Measurements from ENCODE around the gene ACSS3. TPM values are rescaled to one million over a fixed set of nuclear protein-coding genes. Genes with fewer than 3 reads are reported as not detected.

ACSS3 gene
- total and polyA plus RNA-seq, 2 donors (not counting 1 experiment from before 2014, with no cell fraction given): not detected

GRCh38 chr12:81211306-81211705 is 133.4 kb downstream of the ACSS3 start:
- no peaks in the 10 kb centered on the region for H4K20me1 ChIP-seq (ENCODE audit: control insufficient read depth, insufficient read depth, low read length, poor library complexity, severe bottlenecking)
- DNase-seq (no peak), ATAC-seq (ENCODE audit: low read depth) (no peak)
- Mint-ChIP-seq H3K4me1 (no peaks in the 10 kb centered on the region), H3K27ac (no peak overlapping the region), H3K9me3 (ENCODE audit: insufficient read depth) (no peaks in the 10 kb centered on the region), H3K27me3 (no peaks in the 10 kb centered on the region), H3K4me3 (no peak overlapping the region)
- no peak for TF ChIP-seq CTCF (IDR thresholded peaks at IDR 0.05)
- no peak for TF ChIP-seq EZH2 (IDR thresholded peaks at IDR 0.05; ENCODE audit: borderline replicate concordance, insufficient read depth, low read depth, low read length, poor library complexity, severe bottlenecking)
- no peak overlapping the region for H2AFZ ChIP-seq (ENCODE audit: insufficient read depth, low read depth, low read length, poor library complexity, severe bottlenecking)
- no CpG with 5 or more reads among the region's 1 CpG for WGBS (ENCODE audit: insufficient coverage)
- H3K27ac ChIP-seq (ENCODE audit: low read length in 2 of 2): no peak overlapping the region
- H3K27me3 ChIP-seq (replicated peaks in 1 of 4; ENCODE audit: control extremely low read depth in 1 of 4, control insufficient read depth in 3 of 4, insufficient read depth in 4 of 4, low read length in 3 of 4): no peaks in the 10 kb centered on the region
- ChIA-PET POLR2A (no interaction called here), CTCF (no interaction called here)
- intact Hi-C loops (cut with micrococcal nuclease): no loop called here
- H3K4me1 ChIP-seq (ENCODE audit: control insufficient read depth in 2 of 2, insufficient read depth in 2 of 2, low read length in 2 of 2): no peaks in the 10 kb centered on the region
- no peaks in the 10 kb centered on the region for H3K36me3 ChIP-seq (replicated peaks in 1 of 2; ENCODE audit: control extremely low read depth in 1 of 2, control insufficient read depth in 1 of 2, extremely low read depth in 1 of 2, insufficient read depth in 2 of 2, low read length in 1 of 2)
- H3K79me2 ChIP-seq (ENCODE audit: control insufficient read depth, insufficient read depth, low read length): no peaks in the 10 kb centered on the region
- H3K4me3 ChIP-seq (ENCODE audit: control extremely low read depth in 1 of 5, extremely low read depth in 1 of 5, insufficient read depth in 1 of 5, low read depth in 2 of 5, low read length in 4 of 5): no peak overlapping the region
- H3K9ac ChIP-seq (ENCODE audit: low read length): no peak overlapping the region
- no peak overlapping the region for H3K4me2 ChIP-seq (replicated peaks; ENCODE audit: low read depth, low read length, poor library complexity, severe bottlenecking)
- H3K9me3 ChIP-seq (ENCODE audit: control extremely low read depth in 1 of 3, control insufficient read depth in 2 of 3, insufficient read depth in 1 of 3, low read length in 2 of 3): no peaks in the 10 kb centered on the region

GRCh38 chr12:81212996-81213696 is 135.3 kb downstream of the ACSS3 start:
- CTCF ChIA-PET: no interaction called here
- no peak for ATAC-seq (ENCODE audit: low read depth)
- Histone ChIP-seq H3K79me2 (ENCODE audit: control insufficient read depth, insufficient read depth, low read length) (no peaks in the 10 kb centered on the region), H3K4me2 (replicated peaks; ENCODE audit: low read depth, low read length, poor library complexity, severe bottlenecking) (no peak overlapping the region), H2AFZ (ENCODE audit: insufficient read depth, low read depth, low read length, poor library complexity, severe bottlenecking) (no peak overlapping the region), H3K4me3 (ENCODE audit: control extremely low read depth in 1 of 5, extremely low read depth in 1 of 5, insufficient read depth in 1 of 5, low read depth in 2 of 5, low read length in 4 of 5) (no peak overlapping the region), H3K4me1 (ENCODE audit: control insufficient read depth in 2 of 2, insufficient read depth in 2 of 2, low read length in 2 of 2) (no peaks in the 10 kb centered on the region), H3K9me3 (ENCODE audit: control extremely low read depth in 1 of 3, control insufficient read depth in 2 of 3, insufficient read depth in 1 of 3, low read length in 2 of 3) (no peaks in the 10 kb centered on the region), H3K27ac (ENCODE audit: low read length in 2 of 2) (no peak overlapping the region), H3K36me3 (replicated peaks in 1 of 2; ENCODE audit: control extremely low read depth in 1 of 2, control insufficient read depth in 1 of 2, extremely low read depth in 1 of 2, insufficient read depth in 2 of 2, low read length in 1 of 2) (no peaks in the 10 kb centered on the region), H3K27me3 (replicated peaks in 1 of 4; ENCODE audit: control extremely low read depth in 1 of 4, control insufficient read depth in 3 of 4, insufficient read depth in 4 of 4, low read length in 3 of 4) (no peaks in the 10 kb centered on the region), H4K20me1 (ENCODE audit: control insufficient read depth, insufficient read depth, low read length, poor library complexity, severe bottlenecking) (no peaks in the 10 kb centered on the region), H3K9ac (ENCODE audit: low read length) (no peak overlapping the region)
- WGBS (ENCODE audit: insufficient coverage): 76% methylated on average over 2 of the region's 4 CpGs
- H3K4me3 Mint-ChIP-seq: no peak overlapping the region
- TF ChIP-seq EZH2 (IDR thresholded peaks at IDR 0.05; ENCODE audit: borderline replicate concordance, insufficient read depth, low read depth, low read length, poor library complexity, severe bottlenecking) (no peak), CTCF (IDR thresholded peaks at IDR 0.05) (no peak)
- no peak overlapping the region for H3K27ac Mint-ChIP-seq
- H3K4me1 Mint-ChIP-seq: no peaks in the 10 kb centered on the region
- H3K9me3 Mint-ChIP-seq (ENCODE audit: insufficient read depth): no peaks in the 10 kb centered on the region
- H3K27me3 Mint-ChIP-seq: no peaks in the 10 kb centered on the region
- POLR2A ChIA-PET: no interaction called here
- DNase-seq: no peak
- intact Hi-C loops (cut with micrococcal nuclease): no loop called here
